ENCODE measurements around the gene PCTP.

PCTP gene

GRCh38 chr17:55708175-55708974, 42.5 kb upstream of the PCTP start:
- DNase-seq (ENCODE audit: low read depth) = no peak
- in situ Hi-C loops (cut with HindIII; ENCODE audit: low sequenced_read_pairs) = no loop called here
- no peak for TF ChIP-seq CTCF (IDR thresholded peaks at IDR 0.05; ENCODE audit: low read depth, low read length, missing control alignments)
- no peak overlapping the region for H3K4me3 ChIP-seq (ENCODE audit: low read depth, low read length)

- H3K4me3 ChIP-seq (ENCODE audit: low read depth, low read length) = no peak overlapping the region
- in situ Hi-C loops (cut with HindIII; ENCODE audit: low sequenced_read_pairs) = no loop called here
- no peak for TF ChIP-seq CTCF (IDR thresholded peaks at IDR 0.05; ENCODE audit: low read depth, low read length, missing control alignments)
- DNase-seq (ENCODE audit: low read depth) = no peak
Measured at GRCh38 chr17:55709440-55709839, 41.4 kb upstream of the PCTP start.

- no peak overlapping the region for H3K4me3 ChIP-seq (ENCODE audit: low read depth, low read length)
- no peak for TF ChIP-seq CTCF (IDR thresholded peaks at IDR 0.05; ENCODE audit: low read depth, low read length, missing control alignments)
- DNase-seq (ENCODE audit: low read depth) = no peak
- in situ Hi-C loops (cut with HindIII; ENCODE audit: low sequenced_read_pairs) = no loop called here
Measured at GRCh38 chr17:55709984-55710383, 40.9 kb upstream of the PCTP start.

- DNase-seq (ENCODE audit: low read depth) = no peak
- TF ChIP-seq CTCF (IDR thresholded peaks at IDR 0.05; ENCODE audit: low read depth, low read length, missing control alignments) = no peak
- in situ Hi-C loops (cut with HindIII; ENCODE audit: low sequenced_read_pairs) = no loop called here
- H3K4me3 ChIP-seq (ENCODE audit: low read depth, low read length) = no peak overlapping the region
Measured at GRCh38 chr17:55710410-55710809, 40.4 kb upstream of the PCTP start.

GRCh38 chr17:55710829-55711496, 39.9 kb upstream of the PCTP start:
- in situ Hi-C loops (cut with HindIII; ENCODE audit: low sequenced_read_pairs) = no loop called here
- no peak for TF ChIP-seq CTCF (IDR thresholded peaks at IDR 0.05; ENCODE audit: low read depth, low read length, missing control alignments)
- no peak overlapping the region for H3K4me3 ChIP-seq (ENCODE audit: low read depth, low read length)
- DNase-seq (ENCODE audit: low read depth) = no peak

GRCh38 chr17:55717432-55717831, 33.4 kb upstream of the PCTP start:
- in situ Hi-C loops (cut with HindIII; ENCODE audit: low sequenced_read_pairs) = no loop called here
- no peak overlapping the region for H3K4me3 ChIP-seq (ENCODE audit: low read depth, low read length)
- no peak for DNase-seq (ENCODE audit: low read depth)
- TF ChIP-seq CTCF (IDR thresholded peaks at IDR 0.05; ENCODE audit: low read depth, low read length, missing control alignments) = no peak

Data from astrocyte of the cerebellum (primary cell).